Measurements from ENCODE around the gene AMN.

The AMN gene

DNA sequence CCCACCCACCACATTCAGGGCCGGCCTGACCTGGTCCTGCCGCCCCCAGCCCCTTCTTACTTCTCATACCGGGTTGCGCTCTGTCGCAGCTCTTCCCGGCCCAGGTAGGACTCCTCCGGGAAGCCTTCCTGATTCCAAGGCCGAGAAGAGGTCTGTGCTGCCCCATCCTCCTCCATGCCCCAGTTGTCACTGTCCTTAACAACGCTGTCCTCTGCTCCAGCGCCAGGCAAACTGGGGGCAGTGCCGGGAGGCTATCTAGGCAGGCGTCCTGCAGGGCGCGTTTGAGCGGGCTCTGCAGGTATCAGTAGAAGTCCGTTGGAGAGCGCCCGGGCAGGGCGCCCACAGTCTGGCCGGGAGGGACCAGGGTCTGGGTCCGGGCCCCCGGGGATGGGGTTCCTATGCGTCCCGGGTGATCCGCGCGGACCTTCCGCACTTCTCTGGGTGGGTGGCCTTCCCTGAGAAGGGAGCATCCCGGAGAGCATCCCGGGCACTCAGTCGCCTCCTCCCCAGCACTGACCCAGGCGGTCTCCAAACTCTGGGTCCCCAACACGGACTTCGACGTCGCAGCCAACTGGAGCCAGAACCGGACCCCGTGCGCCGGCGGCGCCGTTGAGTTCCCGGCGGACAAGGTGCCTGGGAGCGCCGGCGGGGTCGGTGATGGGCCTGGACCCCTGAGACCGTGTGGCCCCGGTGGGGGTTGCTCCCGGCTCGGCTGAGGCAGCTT, 900 bp downstream of the AMN start:
- no peak overlapping the region for H3K27ac ChIP-seq (ENCODE audit: low read length)
- no peaks in the 10 kb centered on the region for H3K4me1 ChIP-seq (ENCODE audit: low read length)
- no peaks in the 10 kb centered on the region for H4K20me1 ChIP-seq (ENCODE audit: insufficient read depth, low read length)
- TF ChIP-seq EZH2phosphoT487 (IDR thresholded peaks at IDR 0.05; ENCODE audit: low read length) (no peak), EZH2 (optimal IDR thresholded peaks at IDR 0.05; ENCODE audit: low read depth, low read length) (no peak)
- TF ChIP-seq, protein P1, sequence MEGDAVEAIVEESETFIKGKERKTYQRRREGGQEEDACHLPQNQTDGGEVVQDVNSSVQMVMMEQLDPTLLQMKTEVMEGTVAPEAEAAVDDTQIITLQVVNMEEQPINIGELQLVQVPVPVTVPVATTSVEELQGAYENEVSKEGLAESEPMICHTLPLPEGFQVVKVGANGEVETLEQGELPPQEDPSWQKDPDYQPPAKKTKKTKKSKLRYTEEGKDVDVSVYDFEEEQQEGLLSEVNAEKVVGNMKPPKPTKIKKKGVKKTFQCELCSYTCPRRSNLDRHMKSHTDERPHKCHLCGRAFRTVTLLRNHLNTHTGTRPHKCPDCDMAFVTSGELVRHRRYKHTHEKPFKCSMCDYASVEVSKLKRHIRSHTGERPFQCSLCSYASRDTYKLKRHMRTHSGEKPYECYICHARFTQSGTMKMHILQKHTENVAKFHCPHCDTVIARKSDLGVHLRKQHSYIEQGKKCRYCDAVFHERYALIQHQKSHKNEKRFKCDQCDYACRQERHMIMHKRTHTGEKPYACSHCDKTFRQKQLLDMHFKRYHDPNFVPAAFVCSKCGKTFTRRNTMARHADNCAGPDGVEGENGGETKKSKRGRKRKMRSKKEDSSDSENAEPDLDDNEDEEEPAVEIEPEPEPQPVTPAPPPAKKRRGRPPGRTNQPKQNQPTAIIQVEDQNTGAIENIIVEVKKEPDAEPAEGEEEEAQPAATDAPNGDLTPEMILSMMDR (IDR thresholded peaks at IDR 0.05; ENCODE audit: low read length): no peak
- no peaks in the 10 kb centered on the region for H3K9me2 ChIP-seq (replicated peaks; ENCODE audit: insufficient read depth, low read length)
- no peaks in the 10 kb centered on the region for H3F3A ChIP-seq (ENCODE audit: insufficient read depth, low read length)
- H3K36me3 ChIP-seq (replicated peaks; ENCODE audit: insufficient read depth, low read length): no peaks in the 10 kb centered on the region
- H3K9me3 ChIP-seq (replicated peaks; ENCODE audit: insufficient read depth, low read length): no peaks in the 10 kb centered on the region
- H3K4me2 ChIP-seq (ENCODE audit: low read depth, low read length): peak overlapping the region; percentile 32; the same call in 1 of the 2 replicates
- H3K9ac ChIP-seq (ENCODE audit: low read length): no peak overlapping the region
- DNase-seq: no peak
- H3K27me3 ChIP-seq (replicated peaks; ENCODE audit: insufficient read depth, low read length): no peaks in the 10 kb centered on the region; the same call in 1 of the 2 replicates
- H2AFZ ChIP-seq (ENCODE audit: low read length): no peak overlapping the region
- no peak overlapping the region; the same call in 1 of the 2 replicates for H3K4me3 ChIP-seq (ENCODE audit: low read length)
- H3K79me2 ChIP-seq (ENCODE audit: low read length): no peaks in the 10 kb centered on the region

DNA sequence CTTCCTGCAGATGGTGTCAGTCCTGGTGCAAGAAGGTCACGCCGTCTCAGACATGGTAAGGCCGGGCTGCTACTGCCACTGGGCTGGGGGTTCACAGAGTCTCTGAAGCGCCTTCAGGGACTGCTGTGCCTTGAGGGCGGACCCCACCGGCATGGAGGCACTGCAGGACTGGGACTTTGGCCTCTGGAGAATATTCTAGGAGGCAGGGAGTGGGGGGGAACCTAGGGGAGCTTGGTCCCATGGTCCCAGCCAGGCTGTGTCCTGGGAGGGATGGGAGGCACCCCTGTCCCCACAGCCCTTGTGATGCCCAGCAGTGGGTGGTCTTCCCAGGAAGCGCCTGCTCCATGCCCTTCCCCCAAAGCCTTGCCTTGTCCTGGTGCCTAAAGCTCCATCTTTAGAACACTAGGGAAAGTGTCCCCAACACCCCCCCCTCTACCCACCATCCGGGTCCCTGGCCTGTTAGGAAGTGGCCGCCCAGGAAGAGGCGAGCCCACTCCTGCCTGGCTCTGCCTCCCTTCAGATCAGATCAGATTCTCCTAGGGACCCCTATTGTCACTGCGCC, 1.5 kb downstream of the AMN start:
- no peaks in the 10 kb centered on the region for H3K9me3 ChIP-seq (replicated peaks; ENCODE audit: insufficient read depth, low read length)
- H2AFZ ChIP-seq (ENCODE audit: low read length): no peak overlapping the region
- H3K4me1 ChIP-seq (ENCODE audit: low read length): no peaks in the 10 kb centered on the region
- no peaks in the 10 kb centered on the region for H4K20me1 ChIP-seq (ENCODE audit: insufficient read depth, low read length)
- no peak overlapping the region for H3K4me3 ChIP-seq (ENCODE audit: low read length)
- H3K27ac ChIP-seq (ENCODE audit: low read length): no peak overlapping the region
- no peaks in the 10 kb centered on the region for H3K36me3 ChIP-seq (replicated peaks; ENCODE audit: insufficient read depth, low read length)
- H3K9ac ChIP-seq (ENCODE audit: low read length): no peak overlapping the region
- TF ChIP-seq EZH2phosphoT487 (IDR thresholded peaks at IDR 0.05; ENCODE audit: low read length): no peak
- TF ChIP-seq, protein P1 (IDR thresholded peaks at IDR 0.05; ENCODE audit: low read length): no peak
- no peak for TF ChIP-seq EZH2 (optimal IDR thresholded peaks at IDR 0.05; ENCODE audit: low read depth, low read length)
- no peaks in the 10 kb centered on the region for H3K9me2 ChIP-seq (replicated peaks; ENCODE audit: insufficient read depth, low read length)
- DNase-seq: no peak
- H3K4me2 ChIP-seq (ENCODE audit: low read depth, low read length): no peak overlapping the region
- H3K27me3 ChIP-seq (replicated peaks; ENCODE audit: insufficient read depth, low read length): no peaks in the 10 kb centered on the region; the same call in 1 of the 2 replicates
- no peaks in the 10 kb centered on the region for H3F3A ChIP-seq (ENCODE audit: insufficient read depth, low read length)
- H3K79me2 ChIP-seq (ENCODE audit: low read length): no peaks in the 10 kb centered on the region

DNA sequence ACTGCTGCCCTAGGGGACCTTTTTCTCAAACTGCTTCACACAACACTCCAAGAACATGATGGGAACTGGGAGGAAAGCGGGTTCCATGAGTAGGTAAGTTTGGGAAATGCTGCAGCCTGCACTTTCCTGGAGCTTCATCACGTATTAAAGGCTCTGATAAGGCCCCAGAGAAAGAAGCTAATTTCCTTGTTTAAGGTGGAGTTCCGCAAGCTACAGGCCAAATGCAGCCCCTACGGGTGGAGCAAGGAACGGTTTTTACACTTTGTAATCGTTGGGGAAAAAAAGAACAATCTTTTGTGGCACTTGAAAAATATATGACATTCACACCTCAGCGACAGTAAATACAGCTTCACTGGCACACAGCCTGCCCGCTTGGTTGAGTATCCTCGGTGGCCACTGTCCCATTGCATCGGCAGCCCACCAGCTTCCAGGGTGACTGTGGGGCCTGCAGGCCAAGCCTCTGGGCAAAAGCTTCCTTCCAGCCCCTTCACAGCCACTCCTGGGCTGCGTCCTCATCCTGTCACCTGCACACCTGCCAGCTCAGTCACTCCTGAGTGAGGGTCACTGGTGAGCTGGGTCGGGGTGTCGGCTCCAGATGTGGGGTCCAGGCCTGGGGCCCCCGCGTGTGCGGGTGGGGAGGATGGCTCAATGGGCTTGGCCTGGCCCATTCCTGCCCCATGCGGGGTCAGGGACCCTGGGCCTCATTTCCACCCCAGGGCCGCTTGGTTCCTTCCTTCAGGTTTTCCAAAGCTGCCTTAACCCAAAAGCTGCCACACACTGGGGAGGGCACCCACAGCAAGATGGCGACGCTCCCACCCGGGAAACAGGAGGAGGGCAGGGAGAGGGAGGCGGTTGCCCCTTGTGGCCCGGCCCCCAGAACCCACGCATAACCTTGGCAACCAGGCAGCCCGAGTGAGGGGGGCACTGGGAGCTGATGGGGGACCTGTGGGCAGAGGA, 2.4 kb downstream of the AMN start:
- Histone ChIP-seq H3K9ac (ENCODE audit: low read length) (no peak overlapping the region), H3K27ac (ENCODE audit: low read length) (no peak overlapping the region)

More for the DNA sequence above, 2.4 kb downstream of the AMN start:
- Histone ChIP-seq H3K4me1 (ENCODE audit: low read length) (no peaks in the 10 kb centered on the region), H3K4me3 (ENCODE audit: low read length) (no peak overlapping the region), H3K79me2 (ENCODE audit: low read length) (no peaks in the 10 kb centered on the region), H3K27me3 (replicated peaks; ENCODE audit: insufficient read depth, low read length) (no peaks in the 10 kb centered on the region; the same call in 1 of the 2 replicates), H3F3A (ENCODE audit: insufficient read depth, low read length) (no peaks in the 10 kb centered on the region), H4K20me1 (ENCODE audit: insufficient read depth, low read length) (no peaks in the 10 kb centered on the region), H3K4me2 (ENCODE audit: low read depth, low read length) (no peak overlapping the region), H3K9me3 (replicated peaks; ENCODE audit: insufficient read depth, low read length) (no peaks in the 10 kb centered on the region), H3K36me3 (replicated peaks; ENCODE audit: insufficient read depth, low read length) (no peaks in the 10 kb centered on the region), H3K9me2 (replicated peaks; ENCODE audit: insufficient read depth, low read length) (no peaks in the 10 kb centered on the region), H2AFZ (ENCODE audit: low read length) (no peak overlapping the region)
- TF ChIP-seq EZH2 (optimal IDR thresholded peaks at IDR 0.05; ENCODE audit: low read depth, low read length) (no peak), EZH2phosphoT487 (IDR thresholded peaks at IDR 0.05; ENCODE audit: low read length) (no peak)
- TF ChIP-seq, protein P1 (IDR thresholded peaks at IDR 0.05; ENCODE audit: low read length): no peak
- DNase-seq: no peak

Data from MM.1S (cell line).